IMR-90 (cell line): ENCODE measurements around the gene FIBIN. TPM values are rescaled to one million over a fixed set of nuclear protein-coding genes. Genes with fewer than 3 reads are reported as not detected.

Source experiments
- ATAC-seq: fragments of 200-7000 bp; cut with Tn5 transposase; 2 replicates; pipeline ENCODE4 v1.9.1; 2020; ENCODE audit warnings: low read depth, mild to moderate bottlenecking, moderate library complexity
- BruUV-seq: library from RNA; stranded (reverse); fragments of 400-500 nt; replicated peaks from 2 replicates; lab custom pipeline; 2021; lab: Mats Ljungman, UMichigan
- CTCF ChIA-PET: fragments of 300-600 bp; formaldehyde crosslinking; extraction: SDS; loops from one replicate; lab custom pipeline; 2021; ENCODE audit warnings: antibody characterized with exemption; lab: Yijun Ruan, JAX
- POLR2A ChIA-PET: fragments of 300-600 bp; sonication (Branson Sonifier 250); formaldehyde crosslinking; loops from one replicate; lab custom pipeline; 2022; ENCODE audit warnings: antibody characterized with exemption; ENCODE audit not compliant: unreplicated experiment; lab: Charles Lee
- DNase-seq: peaks from one replicate; pipeline ENCODE4 v3.0.0; 2013
- H2AFZ ChIP-seq: replicated peaks from 2 replicates; pipeline ENCODE3; 2013; ENCODE audit warnings: low read length, mild to moderate bottlenecking; ENCODE audit not compliant: poor library complexity
- H2AK5ac ChIP-seq: 2 replicates; pipeline ENCODE4 v1.6.1; 2013; ENCODE audit warnings: low read depth, low read length, inconsistent platforms
- H2AK9ac ChIP-seq: replicated peaks from 2 replicates; pipeline ENCODE3; 2013; ENCODE audit warnings: mild to moderate bottlenecking, low read depth, low read length, moderate library complexity; ENCODE audit not compliant: poor library complexity
- H2BK120ac ChIP-seq: 2 replicates; pipeline ENCODE4 v1.6.1; 2013; ENCODE audit warnings: low read depth, low read length, inconsistent platforms
- H2BK15ac ChIP-seq: 3 replicates; pipeline ENCODE4 v1.6.1; 2013; ENCODE audit warnings: low read depth, low read length, inconsistent platforms
- H2BK20ac ChIP-seq: 2 replicates; pipeline ENCODE4 v1.6.1; 2013; ENCODE audit warnings: low read depth, mild to moderate bottlenecking, inconsistent platforms, low read length, moderate library complexity
- H2BK5ac ChIP-seq: 2 replicates; pipeline ENCODE4 v1.6.1; 2013; ENCODE audit warnings: mild to moderate bottlenecking, low read depth, low read length, inconsistent platforms; ENCODE audit not compliant: poor library complexity, severe bottlenecking
- H3K14ac ChIP-seq: replicated peaks from 2 replicates; pipeline ENCODE4 v1.6.1; 2013; ENCODE audit warnings: low read depth, low read length, inconsistent platforms
- H3K18ac ChIP-seq: 2 replicates; pipeline ENCODE4 v1.6.1; 2013; ENCODE audit warnings: low read depth, low read length, control low read depth
- H3K23ac ChIP-seq: 2 replicates; pipeline ENCODE4 v1.6.1; 2013; ENCODE audit warnings: low read depth, low read length, inconsistent platforms
- H3K27ac ChIP-seq: 2 replicates; pipeline ENCODE4 v1.5.1; 2013; ENCODE audit warnings: mild to moderate bottlenecking, control low read depth, low read length; ENCODE audit not compliant: insufficient read depth
- H3K27me3 ChIP-seq: 2 replicates; pipeline ENCODE4 v1.6.1; 2013; ENCODE audit warnings: low read length; ENCODE audit not compliant: control insufficient read depth, insufficient read depth
- H3K36me3 ChIP-seq: 2 replicates; pipeline ENCODE4 v1.6.1; 2013; ENCODE audit warnings: low read length, mixed read lengths; ENCODE audit not compliant: control insufficient read depth, insufficient read depth
- H3K4ac ChIP-seq: 2 replicates; pipeline ENCODE4 v1.6.1; 2013; ENCODE audit warnings: low read depth, low read length, inconsistent platforms
- H3K4me1 ChIP-seq: 2 replicates; pipeline ENCODE4 v1.6.1; 2013; ENCODE audit warnings: low read length, mixed read lengths; ENCODE audit not compliant: control insufficient read depth, insufficient read depth
- H3K4me2 ChIP-seq: 2 replicates; pipeline ENCODE4 v1.6.1; 2013; ENCODE audit warnings: low read depth, mild to moderate bottlenecking, control low read depth, low read length, moderate library complexity
- H3K4me3 ChIP-seq: 2 replicates; pipeline ENCODE4 v1.5.1; 2013; ENCODE audit warnings: low read depth, mild to moderate bottlenecking, control low read depth, low read length, moderate library complexity; ENCODE audit not compliant: insufficient read depth
- H3K56ac ChIP-seq: 2 replicates; pipeline ENCODE4 v1.6.1; 2013; ENCODE audit warnings: low read length, inconsistent platforms; ENCODE audit not compliant: insufficient read depth; ENCODE audit errors: extremely low read depth
- H3K79me1 ChIP-seq, 2 experiments: 2 replicates each; pipeline ENCODE4 v1.6.1; 2013; ENCODE audit warnings: low read length in 2 of 2, inconsistent platforms in 1 of 2, low read depth in 1 of 2
- H3K9ac ChIP-seq: 2 replicates; pipeline ENCODE4 v1.6.1; 2013; ENCODE audit warnings: low read depth, low read length, control low read depth
- H3K9me1 ChIP-seq: 2 replicates; pipeline ENCODE4 v1.6.1; 2013; ENCODE audit warnings: low read length, inconsistent platforms; ENCODE audit not compliant: insufficient read depth
- H3K9me3 ChIP-seq: 2 replicates; pipeline ENCODE4 v1.6.1; 2013; ENCODE audit warnings: low read length; ENCODE audit not compliant: control insufficient read depth, insufficient read depth
- H4K20me1 ChIP-seq: 2 replicates; pipeline ENCODE4 v1.6.1; 2013; ENCODE audit warnings: low read length, inconsistent platforms; ENCODE audit not compliant: insufficient read depth
- H4K5ac ChIP-seq: 2 replicates; pipeline ENCODE4 v1.6.1; 2013; ENCODE audit warnings: mild to moderate bottlenecking, low read depth, low read length, control low read depth
- H4K8ac ChIP-seq, 2 experiments: 2 replicates each; pipeline ENCODE4 v1.6.1; 2013; ENCODE audit warnings: low read depth in 2 of 2, low read length in 2 of 2, control low read depth in 1 of 2, inconsistent platforms in 1 of 2
- H4K91ac ChIP-seq: 2 replicates; pipeline ENCODE4 v1.6.1; 2013; ENCODE audit warnings: low read depth, low read length, inconsistent platforms; ENCODE audit not compliant: insufficient read depth
- BHLHE40 ChIP-seq: fragments of 150-350 bp; IDR thresholded peaks from 2 replicates; pipeline ENCODE4 v1.6.1; 2016; ENCODE audit warnings: mild to moderate bottlenecking, low read depth, low read length
- CEBPB ChIP-seq: IDR thresholded peaks from 2 replicates; pipeline ENCODE4 v1.6.1; 2012; ENCODE audit warnings: low read depth, low read length, improper control_type of control experiment
- MAFK ChIP-seq: IDR thresholded peaks from 2 replicates; pipeline ENCODE4 v1.6.1; 2012; ENCODE audit warnings: low read depth, low read length, improper control_type of control experiment
- MXI1 ChIP-seq: IDR thresholded peaks from 2 replicates; pipeline ENCODE4 v1.6.1; 2012; ENCODE audit warnings: low read depth, mild to moderate bottlenecking, low read length, moderate library complexity, borderline replicate concordance
- NFE2L2 ChIP-seq: fragments of 150-350 bp; IDR thresholded peaks from 2 replicates; pipeline ENCODE4 v1.6.1; 2016; ENCODE audit warnings: low read depth, mild to moderate bottlenecking, low read length
- POLR2A ChIP-seq: IDR thresholded peaks from 2 replicates; pipeline ENCODE4 v1.6.1; 2012; ENCODE audit warnings: mild to moderate bottlenecking, low read depth, low read length
- RAD21 ChIP-seq: IDR thresholded peaks from 2 replicates; pipeline ENCODE4 v1.6.1; 2012; ENCODE audit warnings: low read length, improper control_type of control experiment
- RCOR1 ChIP-seq: IDR thresholded peaks from 2 replicates; pipeline ENCODE4 v1.6.1; 2012; ENCODE audit warnings: mild to moderate bottlenecking, low read length, improper control_type of control experiment; ENCODE audit not compliant: insufficient replicate concordance
- RFX5 ChIP-seq: IDR thresholded peaks from 2 replicates; pipeline ENCODE4 v1.8.0; 2012; ENCODE audit warnings: low read depth, mild to moderate bottlenecking, low read length, moderate library complexity
- SMC3 ChIP-seq: fragments of 150-350 bp; IDR thresholded peaks from 2 replicates; pipeline ENCODE4 v1.6.1; 2016; ENCODE audit warnings: low read depth, mild to moderate bottlenecking, antibody characterized with exemption, low read length, moderate library complexity
- WGBS, 2 experiments: methylation state at CpG; one replicate each; pipeline versions ENCODE4 v1.1.5 to v1.1.7; 2013; ENCODE audit warnings: missing lambda C conversion rate in 2 of 2; ENCODE audit not compliant: insufficient read length in 1 of 2; ENCODE audit errors: extremely low coverage in 2 of 2; 5-methylcytosine and 5-hydroxymethylcytosine counted together
- dilution Hi-C: fragments of 300-500 bp; cut with HindIII; formaldehyde crosslinking; loops from one replicate; pipeline ENCODE4 v1.14.3; 2018; ENCODE audit warnings: low sequenced_read_pairs; ENCODE audit not compliant: unreplicated experiment
- in situ Hi-C: fragments of 300-500 bp; cut with MboI; formaldehyde crosslinking; loops from 3 replicates; pipeline ENCODE4 v1.14.3; 2019; ENCODE audit warnings: low sequenced_read_pairs, inconsistent platforms, mixed read lengths
- intact Hi-C: fragments of 100-400 bp; cut with micrococcal nuclease; formaldehyde crosslinking; loops from 2 replicates; pipeline ENCODE4 v1.10.0; 2022
- polyA plus RNA-seq, 3 experiments: library from polyadenylated mRNA; depleted of rRNA; stranded (reverse); fragments of >200 nt; gene quantifications; 2 replicates each; pipeline ENCODE4 v1.2.3, GENCODE V29; 2012; ENCODE audit warnings: low replicate concordance in 1 of 3
- total RNA-seq: library from RNA; depleted of rRNA; stranded (reverse); fragments of >200 nt; gene quantifications from 2 replicates; pipeline ENCODE4 v1.2.3, GENCODE V29; 2012
- TF ChIP-seq, protein P1 (sequence below): conservative IDR thresholded peaks from 2 replicates; pipeline ENCODE4 v1.5.1; 2012; ENCODE audit warnings: mild to moderate bottlenecking, low read depth, low read length, improper control_type of control experiment

Gene FIBIN
- total and polyA plus RNA-seq, 2 of the 4 experiments (the other 2 are of a cell fraction), result 5.7 to 6.1 TPM

DNA sequence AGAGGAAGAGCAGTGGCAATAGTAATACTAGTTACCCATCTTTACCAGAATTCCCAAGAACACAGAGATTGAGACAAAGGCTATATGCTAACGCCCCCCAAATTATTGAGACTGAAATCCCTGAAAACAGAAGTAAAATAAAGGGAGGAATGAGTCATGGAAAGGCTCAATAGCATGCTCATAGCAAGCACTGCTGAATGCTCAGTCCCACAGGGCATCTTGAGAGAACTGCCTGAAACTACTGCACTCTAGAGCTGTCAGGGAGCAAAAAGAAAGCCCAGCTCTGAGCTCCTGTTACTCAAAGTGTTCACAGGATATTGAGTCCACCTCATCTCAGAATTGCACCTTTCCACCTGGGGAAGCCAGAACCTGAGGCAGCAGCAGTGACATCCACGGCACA, 44.1 kb upstream of the FIBIN start:
- Histone ChIP-seq H3K56ac (no peak overlapping the region), H3K14ac (peak overlapping the region; percentile 82), H4K20me1 (no peaks in the 10 kb centered on the region), H2AK9ac (no peak overlapping the region), H2BK5ac (peak overlapping the region; percentile 55), H3K27ac (peak overlapping the region; percentile 56), H3K23ac (peak overlapping the region; percentile 64; the same call in 1 of the 2 replicates), H2AFZ (peak overlapping the region; percentile 6), H2BK15ac (peak overlapping the region; percentile 65; the same call in 2 of the 3 replicates), H3K79me1 (no peaks in the 10 kb centered on the region), H3K4me2 (peak overlapping the region; percentile 2), H3K4me1 (peaks cover 20% of the 10 kb centered on the region), H2BK20ac (peak overlapping the region; percentile 90), H3K4me3 (no peak overlapping the region), H4K91ac (peak overlapping the region; percentile 78), H2BK120ac (peak overlapping the region; percentile 97), H3K4ac (peak overlapping the region; percentile 95), H4K5ac (peak overlapping the region; percentile 19; the same call in 1 of the 2 replicates), H3K9me3 (no peaks in the 10 kb centered on the region), H3K18ac (peak overlapping the region; percentile 31), H3K9me1 (peaks cover 4% of the 10 kb centered on the region), H4K8ac (peak overlapping the region; percentile 4 to 69; a peak in 2 of 4 replicates), H3K9ac (no peak overlapping the region), H3K36me3 (no peaks in the 10 kb centered on the region), H3K27me3 (no peaks in the 10 kb centered on the region), H2AK5ac (peak overlapping the region; percentile 97)
- WGBS, 2 experiments, result 100% methylated on average over 2 of the region's 2 CpGs; no CpG with 5 or more reads in 1 of the 2 experiments
- DNase-seq (peak; percentile 58), ATAC-seq (no peak)
- dilution Hi-C loops (no loop called here), intact Hi-C loops (loop anchor here (5.0 kb wide), 1 partner anchor 207 kb away; no protein-coding TSS in a partner anchor), in situ Hi-C loops (no loop called here)
- ChIA-PET CTCF (no interaction called here), POLR2A (interaction anchor here (0.6 kb wide), 1 partner anchor 711 kb away, joined by 6 read pairs; no protein-coding TSS in a partner anchor)
- no TSS peak for BruUV-seq
- no peak for TF ChIP-seq MXI1
- TF ChIP-seq SMC3, result no peak
- no peak for TF ChIP-seq MAFK
- no peak for TF ChIP-seq CEBPB
- TF ChIP-seq RAD21, result no peak
- TF ChIP-seq RFX5, result no peak
- no peak for TF ChIP-seq POLR2A
- no peak for TF ChIP-seq RCOR1
- TF ChIP-seq BHLHE40, result no peak
- TF ChIP-seq, protein P1, sequence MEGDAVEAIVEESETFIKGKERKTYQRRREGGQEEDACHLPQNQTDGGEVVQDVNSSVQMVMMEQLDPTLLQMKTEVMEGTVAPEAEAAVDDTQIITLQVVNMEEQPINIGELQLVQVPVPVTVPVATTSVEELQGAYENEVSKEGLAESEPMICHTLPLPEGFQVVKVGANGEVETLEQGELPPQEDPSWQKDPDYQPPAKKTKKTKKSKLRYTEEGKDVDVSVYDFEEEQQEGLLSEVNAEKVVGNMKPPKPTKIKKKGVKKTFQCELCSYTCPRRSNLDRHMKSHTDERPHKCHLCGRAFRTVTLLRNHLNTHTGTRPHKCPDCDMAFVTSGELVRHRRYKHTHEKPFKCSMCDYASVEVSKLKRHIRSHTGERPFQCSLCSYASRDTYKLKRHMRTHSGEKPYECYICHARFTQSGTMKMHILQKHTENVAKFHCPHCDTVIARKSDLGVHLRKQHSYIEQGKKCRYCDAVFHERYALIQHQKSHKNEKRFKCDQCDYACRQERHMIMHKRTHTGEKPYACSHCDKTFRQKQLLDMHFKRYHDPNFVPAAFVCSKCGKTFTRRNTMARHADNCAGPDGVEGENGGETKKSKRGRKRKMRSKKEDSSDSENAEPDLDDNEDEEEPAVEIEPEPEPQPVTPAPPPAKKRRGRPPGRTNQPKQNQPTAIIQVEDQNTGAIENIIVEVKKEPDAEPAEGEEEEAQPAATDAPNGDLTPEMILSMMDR, result no peak
- no peak for TF ChIP-seq NFE2L2
